Activated gamma-delta T cell treated with anti-CD3 and anti-CD28 coated beads, Interleukin-2, amount 50 U/mL, for 16 hours (primary cell): Measurements from ENCODE around the gene PLXDC2.
"Not testable (repeated sequence)": the region's sequence is repeated elsewhere in the genome, so short reads cannot be mapped to it uniquely, and the experiment has no call there.

Experiments
- DNase-seq: peaks from one replicate; pipeline ENCODE4 v3.0.0-alpha.2; 2020; ENCODE audit warnings: low read depth

The PLXDC2 gene

GRCh38 chr10:19979628-19980027 is 163.4 kb downstream of the PLXDC2 start:
- DNase-seq: no peak

- no peak for DNase-seq
Measured at GRCh38 chr10:19983880-19984565, 167.8 kb downstream of the PLXDC2 start.

GRCh38 chr10:19985745-19986144 is 169.5 kb downstream of the PLXDC2 start:
- DNase-seq: no peak

- no peak for DNase-seq
Measured at GRCh38 chr10:19986591-19986990, 170.4 kb downstream of the PLXDC2 start.

- no peak for DNase-seq
Measured at GRCh38 chr10:19987931-19988330, 171.7 kb downstream of the PLXDC2 start.

GRCh38 chr10:19993714-19994315 is 177.6 kb downstream of the PLXDC2 start:
- DNase-seq: no peak

GRCh38 chr10:19998482-19998881 is 182.2 kb downstream of the PLXDC2 start:
- DNase-seq: no peak

- no peak for DNase-seq
Measured at GRCh38 chr10:19999431-19999830, 183.2 kb downstream of the PLXDC2 start.

- not testable (repeated sequence) for DNase-seq
Measured at GRCh38 chr10:20002026-20002425, 185.8 kb downstream of the PLXDC2 start.

- DNase-seq: no peak
Measured at GRCh38 chr10:20002657-20003056, 186.4 kb downstream of the PLXDC2 start.

GRCh38 chr10:20004087-20004523 is 187.9 kb downstream of the PLXDC2 start:
- DNase-seq: no peak

- DNase-seq: no peak
Measured at GRCh38 chr10:20005638-20006037, 189.4 kb downstream of the PLXDC2 start.

- DNase-seq: no peak
Measured at GRCh38 chr10:20006169-20006870, 190.1 kb downstream of the PLXDC2 start.

GRCh38 chr10:20007426-20007825 is 191.2 kb downstream of the PLXDC2 start:
- no peak for DNase-seq

- no peak for DNase-seq
Measured at GRCh38 chr10:20013991-20014750, 197.9 kb downstream of the PLXDC2 start.

- DNase-seq: no peak
Measured at GRCh38 chr10:20017961-20018360, 201.7 kb downstream of the PLXDC2 start.

GRCh38 chr10:20020677-20021076 is 204.4 kb downstream of the PLXDC2 start:
- DNase-seq: no peak

- DNase-seq: no peak
Measured at GRCh38 chr10:20029523-20029922, 213.3 kb downstream of the PLXDC2 start.

- DNase-seq: no peak
Measured at GRCh38 chr10:20033476-20033875, 217.2 kb downstream of the PLXDC2 start.

- DNase-seq: no peak
Measured at GRCh38 chr10:20034732-20035131, 218.5 kb downstream of the PLXDC2 start.

- no peak for DNase-seq
Measured at GRCh38 chr10:20040012-20040411, 223.8 kb downstream of the PLXDC2 start.

GRCh38 chr10:20041931-20042330 is 225.7 kb downstream of the PLXDC2 start:
- no peak for DNase-seq
